ENCODE data around the gene IFT20. TPM values are rescaled to one million over a fixed set of nuclear protein-coding genes. Genes with fewer than 3 reads are reported as not detected.

The IFT20 gene
- total and polyA plus RNA-seq, 2 of the 13 experiments (the other 11 are each of a cell fraction or from before 2014, with no cell fraction given): 28.0 to 37.8 TPM

DNA sequence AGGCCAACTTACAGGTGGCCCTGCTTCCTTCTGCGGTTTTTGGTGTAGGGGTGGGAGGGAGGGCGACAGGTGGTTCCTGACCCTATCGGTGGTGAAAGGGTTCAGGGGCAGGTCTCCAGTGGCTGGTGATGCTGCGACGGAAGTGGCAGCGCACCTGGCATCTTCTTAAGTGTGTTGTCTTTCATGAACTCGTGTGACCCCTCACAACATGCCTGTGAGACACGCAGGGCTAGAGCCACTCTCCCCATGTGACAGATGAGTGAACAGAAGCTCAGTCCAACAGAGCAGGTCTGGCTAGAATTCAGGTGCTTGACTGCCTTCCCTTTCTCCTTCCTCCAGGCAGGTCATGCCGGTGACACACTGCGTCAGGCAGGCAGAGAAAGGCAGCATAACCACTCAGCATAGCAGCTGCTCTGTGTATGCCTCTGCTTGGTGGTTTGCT is 8.2 kb upstream of the IFT20 start:
- POLR2A ChIA-PET: interaction anchor here (1.2 to 5.7 kb wide), 2 partner anchors 8 to 73 kb away, joined by 4 to 68 read pairs; partner anchors contain the start of genes IFT20 and TNFAIP1

DNA sequence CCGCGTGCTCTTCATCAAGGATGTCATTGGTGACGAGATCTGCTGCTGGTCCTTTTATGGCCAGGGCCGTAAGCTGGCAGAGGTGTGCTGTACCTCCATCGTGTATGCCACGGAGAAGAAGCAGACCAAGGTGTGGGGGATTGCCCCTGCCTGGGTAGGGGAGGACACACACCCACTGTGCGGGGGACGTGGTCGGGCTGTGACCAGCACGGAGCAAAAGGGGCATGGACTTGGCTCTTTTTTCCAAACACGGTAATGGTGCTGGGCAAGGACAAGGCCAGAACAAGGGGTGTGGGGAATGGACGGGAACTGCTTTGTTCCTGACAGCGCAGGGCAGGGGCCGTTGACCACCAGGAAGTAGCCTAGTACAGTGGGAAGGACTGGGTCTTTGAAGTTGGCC is 7.0 kb upstream of the IFT20 start:
- peaks cover 25% of the 10 kb centered on the region for H3K4me1 ChIP-seq (ENCODE audit: insufficient read depth, low read length)
- in situ Hi-C loops (cut with HindIII; ENCODE audit: extremely low pct_ligation_motif_present, low pct_unique_long_range_greater_than_20kb) (no loop called here), intact Hi-C loops (cut with micrococcal nuclease; ENCODE audit: unreplicated experiment) (no loop called here)
- WGBS (ENCODE audit: low lambda C conversion rate): over 99% methylated on average over 14 of the region's 14 CpGs
- H3K4me2 ChIP-seq (ENCODE audit: low read depth, low read length): no peak overlapping the region
- no peak overlapping the region for H3K4me3 ChIP-seq (replicated peaks in 1 of 3; ENCODE audit: insufficient read depth in 1 of 3, low read depth in 2 of 3, low read length in 3 of 3)
- FAIRE-seq: no peak
- ATAC-seq: no peak
- TF ChIP-seq SAP130 (CRISPR knock-in tag; IDR thresholded peaks at IDR 0.05; ENCODE audit: low read depth) (no peak), POLR2A (IDR thresholded peaks at IDR 0.05; ENCODE audit: insufficient read depth in 1 of 2, low read depth in 2 of 2, low read length in 2 of 2) (0 out of 4 replicates have a peak, but pooled peaks of 1 of the 2 experiments have one; percentile 35), HNF4G (IDR thresholded peaks at IDR 0.05; ENCODE audit: borderline replicate concordance, low read depth, low read length) (no peak), HNF4G (CRISPR knock-in tag; IDR thresholded peaks at IDR 0.05; ENCODE audit: borderline replicate concordance, low read depth) (no peak), ZNF839 (CRISPR knock-in tag; IDR thresholded peaks at IDR 0.05; ENCODE audit: borderline replicate concordance) (no peak)
- H3K27me3 ChIP-seq (ENCODE audit: control insufficient read depth in 1 of 2, insufficient read depth in 2 of 2, low read length in 2 of 2): no peaks in the 10 kb centered on the region
- H3K36me3 ChIP-seq (replicated peaks in 1 of 2; ENCODE audit: control insufficient read depth in 1 of 2, insufficient read depth in 2 of 2, low read length in 2 of 2): peaks cover 28 to 52% of the 10 kb centered on the region in 2 experiments
- H4K20me1 ChIP-seq (ENCODE audit: insufficient read depth, low read length): no peaks in the 10 kb centered on the region; the same call in 1 of the 2 replicates
- POLR2A ChIA-PET: no interaction called here
- CTCF ChIA-PET (ENCODE audit: low intra/inter-chr PET ratio, low total read pairs): no interaction called here
- H3K79me2 ChIP-seq (ENCODE audit: insufficient read depth, low read length): peaks cover 11% of the 10 kb centered on the region
- no peak overlapping the region for H2AFZ ChIP-seq (ENCODE audit: low read length)
- BruUV-seq (replicated peaks): no TSS peak
- no peak for DNase-seq (ENCODE audit: low spot score)
- no peak overlapping the region for H3K27ac ChIP-seq (ENCODE audit: extremely low read length, insufficient read depth, low read length)
- H3K9me3 ChIP-seq (ENCODE audit: low read length): no peaks in the 10 kb centered on the region
- no peak overlapping the region for H3K9ac ChIP-seq (ENCODE audit: insufficient read depth, low read depth, low read length)

More for the DNA sequence above, 8.2 kb upstream of the IFT20 start:
- CTCF ChIA-PET (ENCODE audit: low intra/inter-chr PET ratio, low total read pairs): no interaction called here
- H2AFZ ChIP-seq (ENCODE audit: low read length): no peak overlapping the region
- no peak for FAIRE-seq
- H3K27ac ChIP-seq (ENCODE audit: extremely low read length, insufficient read depth, low read length): no peak overlapping the region
- H3K36me3 ChIP-seq (replicated peaks in 1 of 2; ENCODE audit: control insufficient read depth in 1 of 2, insufficient read depth in 2 of 2, low read length in 2 of 2): peaks cover 30 to 62% of the 10 kb centered on the region in 2 experiments
- H3K4me3 ChIP-seq (replicated peaks in 1 of 3; ENCODE audit: insufficient read depth in 1 of 3, low read depth in 2 of 3, low read length in 3 of 3): no peak overlapping the region
- peaks cover 2% of the 10 kb centered on the region for H3K79me2 ChIP-seq (ENCODE audit: insufficient read depth, low read length)
- DNase-seq (ENCODE audit: low spot score): no peak
- H3K27me3 ChIP-seq (ENCODE audit: control insufficient read depth in 1 of 2, insufficient read depth in 2 of 2, low read length in 2 of 2): no peaks in the 10 kb centered on the region
- 87% methylated on average over 7 of the region's 10 CpGs for WGBS (ENCODE audit: low lambda C conversion rate)
- no TSS peak for BruUV-seq (replicated peaks)
- intact Hi-C loops (cut with micrococcal nuclease; ENCODE audit: unreplicated experiment): no loop called here
- H3K4me2 ChIP-seq (ENCODE audit: low read depth, low read length): no peak overlapping the region
- no peak overlapping the region for H3K9ac ChIP-seq (ENCODE audit: insufficient read depth, low read depth, low read length)
- in situ Hi-C loops (cut with HindIII; ENCODE audit: extremely low pct_ligation_motif_present, low pct_unique_long_range_greater_than_20kb): no loop called here
- no peaks in the 10 kb centered on the region; the same call in 1 of the 2 replicates for H4K20me1 ChIP-seq (ENCODE audit: insufficient read depth, low read length)
- TF ChIP-seq ELF1 (CRISPR knock-in tag; IDR thresholded peaks at IDR 0.05): no peak
- peak in 1 of 2 experiments; percentile 35; a peak in 1 of 4 replicates for TF ChIP-seq POLR2A (IDR thresholded peaks at IDR 0.05; ENCODE audit: insufficient read depth in 1 of 2, low read depth in 2 of 2, low read length in 2 of 2)
- no peak for TF ChIP-seq IRF2 (CRISPR knock-in tag; IDR thresholded peaks at IDR 0.05)
- H3K4me1 ChIP-seq (ENCODE audit: insufficient read depth, low read length): peaks cover 26% of the 10 kb centered on the region
- H3K9me3 ChIP-seq (ENCODE audit: low read length): no peaks in the 10 kb centered on the region
- no peak for ATAC-seq

Data from HepG2 (cell line).